K562 (cell line): ENCODE measurements around the gene LGR6. TPM values are rescaled to one million over a fixed set of nuclear protein-coding genes. Genes with fewer than 3 reads are reported as not detected.

Experiments
- ARID2 ChIP-seq: fragments of 450-650 bp; IDR thresholded peaks from 2 replicates; pipeline ENCODE4 v1.6.1; 2017; ENCODE audit warnings: antibody characterized with exemption, mild to moderate bottlenecking
- EP300 ChIP-seq: IDR thresholded peaks from 2 replicates; pipeline ENCODE4 v1.6.1; 2012; ENCODE audit warnings: low read length, improper control_type of control experiment
- GATA2 ChIP-seq: sonication (generic); formaldehyde crosslinking; IDR thresholded peaks from 2 replicates; pipeline ENCODE4 v1.4.0; 2020; ENCODE audit warnings: mild to moderate bottlenecking, missing genetic modification reagents
- HDAC3 ChIP-seq: fragments of 450-650 bp; IDR thresholded peaks from 2 replicates; pipeline ENCODE4 v1.6.1; 2018; ENCODE audit warnings: borderline replicate concordance, mild to moderate bottlenecking, moderate library complexity; ENCODE audit not compliant: partially characterized antibody
- JUND ChIP-seq, 2 experiments: IDR thresholded peaks; 2 replicates in 1 of 2; 3 replicates in 1 of 2; pipeline ENCODE4 v1.6.1; 2011; ENCODE audit warnings: borderline replicate concordance in 2 of 2, low read depth in 2 of 2, low read length in 2 of 2, improper control_type of control experiment in 1 of 2, missing biosample characterization in 1 of 2, missing genetic modification characterization in 1 of 2, missing genetic modification reagents in 1 of 2
- KDM1A ChIP-seq, 2 experiments: fragments of 450-650 bp; IDR thresholded peaks; 2 replicates each; pipeline ENCODE4 v1.6.1; 2016; ENCODE audit warnings: mild to moderate bottlenecking in 2 of 2
- KLF16 ChIP-seq: IDR thresholded peaks from 2 replicates; pipeline ENCODE4 v1.6.1; 2016; ENCODE audit warnings: antibody characterized with exemption
- MECOM ChIP-seq: fragments of 250-450 bp; sonication (Bioruptor Pico); IDR thresholded peaks from 2 replicates; pipeline ENCODE4 v1.8.0; 2022; ENCODE audit warnings: inconsistent platforms
- PHF20 ChIP-seq: fragments of 450-650 bp; IDR thresholded peaks from 2 replicates; pipeline ENCODE4 v1.6.1; 2018; ENCODE audit not compliant: partially characterized antibody
- SIN3A ChIP-seq, 2 experiments: fragments of 150-350 bp in 1 of 2; IDR thresholded peaks; 2 replicates each; pipeline ENCODE4 v1.6.1; 2011 to 2016; ENCODE audit warnings: borderline replicate concordance in 2 of 2, low read depth in 2 of 2, low read length in 2 of 2, mild to moderate bottlenecking in 2 of 2, moderate library complexity in 2 of 2; ENCODE audit not compliant: control insufficient read depth in 1 of 2
- SMARCA4 ChIP-seq: fragments of 450-650 bp; IDR thresholded peaks from 2 replicates; pipeline ENCODE4 v1.6.1; 2016
- SMARCC2 ChIP-seq: fragments of 450-650 bp; IDR thresholded peaks from 2 replicates; pipeline ENCODE4 v1.6.1; 2017; ENCODE audit warnings: antibody characterized with exemption, moderate library complexity, mild to moderate bottlenecking, low read depth
- SMARCE1 ChIP-seq: fragments of 450-650 bp; IDR thresholded peaks from 2 replicates; pipeline ENCODE4 v1.7.1; 2016; ENCODE audit warnings: mild to moderate bottlenecking
- ZKSCAN8 ChIP-seq: fragments of 200-800 bp; sonication (Bioruptor generic); IDR thresholded peaks from 2 replicates; pipeline ENCODE4 v1.6.1; 2016; ENCODE audit warnings: missing genetic modification characterization, missing compliant biosample characterization
- ZNF316 ChIP-seq: fragments of 450-650 bp; IDR thresholded peaks from 2 replicates; pipeline ENCODE4 v1.6.1; 2016
- ZNF507 ChIP-seq: conservative IDR thresholded peaks from 2 replicates; pipeline ENCODE4 v1.6.1; 2017; ENCODE audit warnings: missing genetic modification characterization, missing compliant biosample characterization
- ZNF668 ChIP-seq: fragments of 250-450 bp; sonication (Bioruptor Pico); IDR thresholded peaks from 2 replicates; pipeline ENCODE4 v1.8.0; 2022; ENCODE audit warnings: mild to moderate bottlenecking, inconsistent platforms
- polyA plus RNA-seq, 8 experiments: library from polyadenylated mRNA; depleted of rRNA in 4 of 8; stranded (reverse) in 5 of 8; unstranded in 3 of 8; fragments of >200 nt; fragmentation: Nextera tagmentation in 2 of 8; fragmentation: Illumina TruSeq in 1 of 8; extraction: Ambion mirVana in 2 of 8; extraction: Trizol in 1 of 8; gene quantifications; 2 replicates each; pipeline versions ENCODE4 v1.2.1 to v1.2.3, GENCODE V29; 2011 to 2014; ENCODE audit warnings: inconsistent platforms in 1 of 8, missing spikeins in 1 of 8
- total RNA-seq, 7 experiments: library from RNA; depleted of rRNA in 6 of 7; stranded (reverse); fragments of >200 nt in 6 of 7; fragmentation: Illumina TruSeq in 2 of 7; extraction: Trizol in 2 of 7; gene quantifications; 2 replicates each; pipeline versions ENCODE4 v1.2.1 to v1.2.3, GENCODE V29; 2011 to 2021; ENCODE audit warnings: low replicate concordance in 1 of 7
- TF ChIP-seq, protein P1 (sequence below): fragments of 250-450 bp; sonication (Bioruptor Pico); IDR thresholded peaks from 2 replicates; pipeline ENCODE4 v1.4.0; 2020; ENCODE audit warnings: borderline replicate concordance
- TF ChIP-seq, protein P2 (sequence below): fragments of 450-650 bp; IDR thresholded peaks from 2 replicates; pipeline ENCODE4 v1.6.1; 2017; ENCODE audit warnings: antibody characterized with exemption
- TF ChIP-seq, protein P3 (sequence below): fragments of 450-650 bp; formaldehyde crosslinking; IDR thresholded peaks from 2 replicates; pipeline ENCODE4 v1.4.0; 2022; ENCODE audit warnings: mild to moderate bottlenecking, moderate library complexity
- TF ChIP-seq, protein P4 (sequence below): fragments of 250-450 bp; sonication (Bioruptor Pico); IDR thresholded peaks from 2 replicates; pipeline ENCODE4 v1.8.0; 2021; ENCODE audit warnings: mild to moderate bottlenecking, moderate library complexity
- TF ChIP-seq, protein P5 (sequence below): fragments of 250-450 bp; sonication (Bioruptor Pico); IDR thresholded peaks from 2 replicates; pipeline ENCODE4 v1.8.0; 2022; ENCODE audit warnings: inconsistent platforms, mild to moderate bottlenecking, moderate library complexity, borderline replicate concordance

LGR6 gene
- total and polyA plus RNA-seq, 9 of the 15 experiments (the other 6 are each of a cell fraction or from before 2014, with no cell fraction given), result 0.01 to 0.54 (median 0.17) TPM; not detected in 1

DNA sequence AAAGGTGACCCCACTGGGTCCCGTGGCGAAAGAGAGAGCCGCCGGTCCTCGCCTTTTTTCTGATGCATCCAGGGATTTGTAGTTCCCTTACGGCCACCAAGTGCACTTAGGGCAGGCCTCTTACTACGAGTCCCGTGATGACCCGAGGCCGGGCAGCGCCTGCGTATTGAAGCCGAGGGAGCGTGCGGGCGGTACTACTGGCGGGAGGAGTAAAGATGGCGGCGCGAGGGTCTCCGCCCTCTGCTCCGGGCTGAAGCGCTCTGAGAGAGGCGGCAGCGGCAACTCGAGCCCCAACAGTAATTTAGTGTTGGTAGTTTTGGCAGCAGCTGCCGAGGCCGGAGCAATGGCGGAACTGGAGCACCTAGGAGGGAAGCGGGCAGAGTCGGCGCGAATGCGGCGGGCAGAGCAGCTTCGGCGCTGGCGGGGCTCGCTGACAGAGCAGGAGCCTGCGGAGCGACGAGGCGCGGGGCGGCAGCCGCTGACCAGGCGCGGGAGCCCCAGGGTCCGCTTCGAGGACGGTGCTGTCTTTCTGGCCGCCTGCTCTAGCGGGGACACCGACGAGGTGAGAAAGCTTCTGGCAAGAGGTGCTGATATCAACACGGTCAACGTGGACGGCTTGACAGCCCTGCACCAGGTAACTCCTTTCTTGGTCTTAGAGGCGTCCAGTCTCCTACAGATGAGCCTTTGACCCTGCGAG is 155.1 kb downstream of the LGR6 start, which contains the start of gene PPP1R12B (continued):
- TF ChIP-seq SMARCA4, result no peak
- TF ChIP-seq PHF20, result peak; percentile 75
- TF ChIP-seq, protein P1, sequence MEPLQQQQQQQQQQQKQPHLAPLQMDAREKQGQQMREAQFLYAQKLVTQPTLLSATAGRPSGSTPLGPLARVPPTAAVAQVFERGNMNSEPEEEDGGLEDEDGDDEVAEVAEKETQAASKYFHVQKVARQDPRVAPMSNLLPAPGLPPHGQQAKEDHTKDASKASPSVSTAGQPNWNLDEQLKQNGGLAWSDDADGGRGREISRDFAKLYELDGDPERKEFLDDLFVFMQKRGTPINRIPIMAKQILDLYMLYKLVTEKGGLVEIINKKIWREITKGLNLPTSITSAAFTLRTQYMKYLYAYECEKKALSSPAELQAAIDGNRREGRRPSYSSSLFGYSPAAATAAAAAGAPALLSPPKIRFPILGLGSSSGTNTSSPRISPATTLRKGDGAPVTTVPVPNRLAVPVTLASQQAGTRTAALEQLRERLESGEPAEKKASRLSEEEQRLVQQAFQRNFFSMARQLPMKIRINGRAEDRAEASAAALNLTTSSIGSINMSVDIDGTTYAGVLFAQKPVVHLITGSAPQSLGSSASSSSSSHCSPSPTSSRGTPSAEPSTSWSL (CRISPR knock-in tag), result no peak; the same call in 1 of the 2 replicates
- TF ChIP-seq JUND (IDR thresholded peaks at IDR 0.05; ENCODE audit: borderline replicate concordance, low read depth, low read length), result 0 out of 2 replicates have a peak, but pooled peaks have one; percentile 1
- TF ChIP-seq JUND (tag; IDR thresholded peaks at IDR 0.05; ENCODE audit: borderline replicate concordance, low read depth, low read length), result no peak; the same call in 2 of the 3 replicates
- TF ChIP-seq MECOM (CRISPR knock-in tag), result no peak
- no peak for TF ChIP-seq ZNF507
- no peak for TF ChIP-seq SMARCC2
- no peak for TF ChIP-seq ZNF668 (CRISPR knock-in tag)
- no peak for TF ChIP-seq EP300
- no peak for TF ChIP-seq GATA2
- TF ChIP-seq, protein P2, sequence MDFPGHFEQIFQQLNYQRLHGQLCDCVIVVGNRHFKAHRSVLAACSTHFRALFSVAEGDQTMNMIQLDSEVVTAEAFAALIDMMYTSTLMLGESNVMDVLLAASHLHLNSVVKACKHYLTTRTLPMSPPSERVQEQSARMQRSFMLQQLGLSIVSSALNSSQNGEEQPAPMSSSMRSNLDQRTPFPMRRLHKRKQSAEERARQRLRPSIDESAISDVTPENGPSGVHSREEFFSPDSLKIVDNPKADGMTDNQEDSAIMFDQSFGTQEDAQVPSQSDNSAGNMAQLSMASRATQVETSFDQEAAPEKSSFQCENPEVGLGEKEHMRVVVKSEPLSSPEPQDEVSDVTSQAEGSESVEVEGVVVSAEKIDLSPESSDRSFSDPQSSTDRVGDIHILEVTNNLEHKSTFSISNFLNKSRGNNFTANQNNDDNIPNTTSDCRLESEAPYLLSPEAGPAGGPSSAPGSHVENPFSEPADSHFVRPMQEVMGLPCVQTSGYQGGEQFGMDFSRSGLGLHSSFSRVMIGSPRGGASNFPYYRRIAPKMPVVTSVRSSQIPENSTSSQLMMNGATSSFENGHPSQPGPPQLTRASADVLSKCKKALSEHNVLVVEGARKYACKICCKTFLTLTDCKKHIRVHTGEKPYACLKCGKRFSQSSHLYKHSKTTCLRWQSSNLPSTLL, result no peak
- TF ChIP-seq KDM1A (IDR thresholded peaks at IDR 0.05), result no peak
- TF ChIP-seq ZKSCAN8, result no peak
- TF ChIP-seq HDAC3, result no peak
- TF ChIP-seq, protein P3, sequence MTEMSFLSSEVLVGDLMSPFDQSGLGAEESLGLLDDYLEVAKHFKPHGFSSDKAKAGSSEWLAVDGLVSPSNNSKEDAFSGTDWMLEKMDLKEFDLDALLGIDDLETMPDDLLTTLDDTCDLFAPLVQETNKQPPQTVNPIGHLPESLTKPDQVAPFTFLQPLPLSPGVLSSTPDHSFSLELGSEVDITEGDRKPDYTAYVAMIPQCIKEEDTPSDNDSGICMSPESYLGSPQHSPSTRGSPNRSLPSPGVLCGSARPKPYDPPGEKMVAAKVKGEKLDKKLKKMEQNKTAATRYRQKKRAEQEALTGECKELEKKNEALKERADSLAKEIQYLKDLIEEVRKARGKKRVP (CRISPR knock-in tag), result peak; percentile 6; the same call in 1 of the 2 replicates
- no peak for TF ChIP-seq KLF16
- TF ChIP-seq SIN3A (IDR thresholded peaks at IDR 0.05; ENCODE audit: borderline replicate concordance in 2 of 2, control insufficient read depth in 1 of 2, low read depth in 2 of 2, low read length in 2 of 2), result peak in 1 of 2 experiments; percentile 76; a peak in 1 of 4 replicates
- TF ChIP-seq ARID2, result no peak
- no peak for TF ChIP-seq ZNF316
- TF ChIP-seq, protein P4, sequence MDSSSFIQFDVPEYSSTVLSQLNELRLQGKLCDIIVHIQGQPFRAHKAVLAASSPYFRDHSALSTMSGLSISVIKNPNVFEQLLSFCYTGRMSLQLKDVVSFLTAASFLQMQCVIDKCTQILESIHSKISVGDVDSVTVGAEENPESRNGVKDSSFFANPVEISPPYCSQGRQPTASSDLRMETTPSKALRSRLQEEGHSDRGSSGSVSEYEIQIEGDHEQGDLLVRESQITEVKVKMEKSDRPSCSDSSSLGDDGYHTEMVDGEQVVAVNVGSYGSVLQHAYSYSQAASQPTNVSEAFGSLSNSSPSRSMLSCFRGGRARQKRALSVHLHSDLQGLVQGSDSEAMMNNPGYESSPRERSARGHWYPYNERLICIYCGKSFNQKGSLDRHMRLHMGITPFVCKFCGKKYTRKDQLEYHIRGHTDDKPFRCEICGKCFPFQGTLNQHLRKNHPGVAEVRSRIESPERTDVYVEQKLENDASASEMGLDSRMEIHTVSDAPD (CRISPR knock-in tag), result no peak
- TF ChIP-seq, protein P5, sequence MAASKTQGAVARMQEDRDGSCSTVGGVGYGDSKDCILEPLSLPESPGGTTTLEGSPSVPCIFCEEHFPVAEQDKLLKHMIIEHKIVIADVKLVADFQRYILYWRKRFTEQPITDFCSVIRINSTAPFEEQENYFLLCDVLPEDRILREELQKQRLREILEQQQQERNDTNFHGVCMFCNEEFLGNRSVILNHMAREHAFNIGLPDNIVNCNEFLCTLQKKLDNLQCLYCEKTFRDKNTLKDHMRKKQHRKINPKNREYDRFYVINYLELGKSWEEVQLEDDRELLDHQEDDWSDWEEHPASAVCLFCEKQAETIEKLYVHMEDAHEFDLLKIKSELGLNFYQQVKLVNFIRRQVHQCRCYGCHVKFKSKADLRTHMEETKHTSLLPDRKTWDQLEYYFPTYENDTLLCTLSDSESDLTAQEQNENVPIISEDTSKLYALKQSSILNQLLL, result no peak
- TF ChIP-seq SMARCE1, result no peak
